GM18951 (cell line): ENCODE data around the gene MKKS.

Source experiments
- POLR2A ChIP-seq: IDR thresholded peaks from 4 replicates; pipeline ENCODE4 v1.6.1; 2011; ENCODE audit warnings: mild to moderate bottlenecking; ENCODE audit not compliant: insufficient read length, insufficient read depth; ENCODE audit errors: extremely low read depth
- in situ Hi-C: fragments of 300-500 bp; cut with MboI; formaldehyde crosslinking; loops from one replicate; pipeline ENCODE4 v1.12.0; 2022; ENCODE audit warnings: low sequenced_read_pairs, mixed read lengths, inconsistent platforms; ENCODE audit not compliant: unreplicated experiment

Gene MKKS

GRCh38 chr20:10366898-10367692 is 66.9 kb downstream of the MKKS start:
- in situ Hi-C loops = no loop called here
- no peak for TF ChIP-seq POLR2A

GRCh38 chr20:10362674-10363073 is 71.3 kb downstream of the MKKS start:
- in situ Hi-C loops = no loop called here
- no peak for TF ChIP-seq POLR2A

GRCh38 chr20:10360878-10361277 is 73.1 kb downstream of the MKKS start:
- in situ Hi-C loops = no loop called here

GRCh38 chr20:10359621-10360040 is 74.4 kb downstream of the MKKS start:
- TF ChIP-seq POLR2A = no peak
- in situ Hi-C loops = no loop called here

More at GRCh38 chr20:10360878-10361277, 73.1 kb downstream of the MKKS start:
- no peak for TF ChIP-seq POLR2A

GRCh38 chr20:10357974-10358373 is 76.0 kb downstream of the MKKS start:
- no peak for TF ChIP-seq POLR2A

GRCh38 chr20:10357061-10357708 is 76.8 kb downstream of the MKKS start:
- in situ Hi-C loops = no loop called here
- no peak for TF ChIP-seq POLR2A

More at GRCh38 chr20:10357974-10358373, 76.0 kb downstream of the MKKS start:
- in situ Hi-C loops = no loop called here

GRCh38 chr20:10356628-10357027 is 77.4 kb downstream of the MKKS start:
- in situ Hi-C loops = no loop called here
- TF ChIP-seq POLR2A = no peak

GRCh38 chr20:10352934-10353824 is 80.8 kb downstream of the MKKS start:
- no peak for TF ChIP-seq POLR2A
- in situ Hi-C loops = no loop called here
